BE2C (cell line): ENCODE measurements around the gene NFS1.

Experiments
- DNase-seq: peaks from one replicate; pipeline ENCODE4 v3.0.0-alpha.2; 2020
- H3K27me3 ChIP-seq: fragments of 250-450 bp; sonication (Bioruptor Pico); 2 replicates; pipeline ENCODE4 v1.5.1; 2020; ENCODE audit warnings: mild to moderate bottlenecking
- H3K36me3 ChIP-seq: fragments of 250-450 bp; sonication (Bioruptor Pico); 2 replicates; pipeline ENCODE4 v1.5.1; 2020; ENCODE audit warnings: mild to moderate bottlenecking
- H3K4me1 ChIP-seq: fragments of 250-450 bp; sonication (Bioruptor Pico); 2 replicates; pipeline ENCODE4 v1.5.1; 2020
- H3K4me3 ChIP-seq: 2 replicates; pipeline ENCODE4 v1.5.1; 2011; ENCODE audit warnings: low read depth, low read length
- H3K9me3 ChIP-seq: fragments of 250-450 bp; sonication (Bioruptor Pico); 2 replicates; pipeline ENCODE4 v1.5.1; 2020
- CTCF ChIP-seq: IDR thresholded peaks from 2 replicates; pipeline ENCODE4 v1.5.1; 2012; ENCODE audit warnings: mild to moderate bottlenecking, low read depth, low read length

NFS1 gene

GRCh38 chr20:35734374-35734773 is 35.2 kb upstream of the NFS1 start:
- Histone ChIP-seq H3K36me3 (peaks cover 100% of the 10 kb centered on the region), H3K4me3 (no peak overlapping the region), H3K27me3 (0 out of 2 replicates have a peak, but pooled peaks cover 3% of the 10 kb centered on the region), H3K4me1 (peaks cover 12% of the 10 kb centered on the region), H3K9me3 (no peaks in the 10 kb centered on the region)
- DNase-seq = no peak
- no peak for TF ChIP-seq CTCF

- H3K36me3 ChIP-seq = peaks cover 100% of the 10 kb centered on the region
- H3K9me3 ChIP-seq = no peaks in the 10 kb centered on the region
- no peak overlapping the region for H3K4me3 ChIP-seq
- DNase-seq = no peak
- H3K27me3 ChIP-seq = 0 out of 2 replicates have a peak, but pooled peaks cover 3% of the 10 kb centered on the region
- H3K4me1 ChIP-seq = peaks cover 10% of the 10 kb centered on the region
- TF ChIP-seq CTCF = no peak
These were observed 33.5 kb upstream of the NFS1 start for GRCh38 chr20:35732644-35732982.

GRCh38 chr20:35731862-35732643 is 32.9 kb upstream of the NFS1 start:
- H3K36me3 ChIP-seq = peaks cover 100% of the 10 kb centered on the region
- no peak overlapping the region for H3K4me3 ChIP-seq
- TF ChIP-seq CTCF = no peak
- no peak for DNase-seq
- H3K4me1 ChIP-seq = peaks cover 10% of the 10 kb centered on the region
- no peaks in the 10 kb centered on the region for H3K9me3 ChIP-seq
- 0 out of 2 replicates have a peak, but pooled peaks cover 3% of the 10 kb centered on the region for H3K27me3 ChIP-seq

- Histone ChIP-seq H3K4me3 (no peak overlapping the region), H3K27me3 (0 out of 2 replicates have a peak, but pooled peaks cover 3% of the 10 kb centered on the region), H3K36me3 (peaks cover 100% of the 10 kb centered on the region), H3K9me3 (no peaks in the 10 kb centered on the region), H3K4me1 (peaks cover 10% of the 10 kb centered on the region)
- DNase-seq = no peak
- no peak for TF ChIP-seq CTCF
These were observed 32.3 kb upstream of the NFS1 start for GRCh38 chr20:35731469-35731788.

GRCh38 chr20:35730583-35731468 is 31.7 kb upstream of the NFS1 start:
- Histone ChIP-seq H3K4me3 (no peak overlapping the region), H3K9me3 (no peaks in the 10 kb centered on the region), H3K4me1 (peaks cover 8% of the 10 kb centered on the region), H3K36me3 (peaks cover 100% of the 10 kb centered on the region), H3K27me3 (0 out of 2 replicates have a peak, but pooled peaks cover 3% of the 10 kb centered on the region)
- TF ChIP-seq CTCF = no peak
- no peak for DNase-seq
